NCI-H460 (cell line): ENCODE results near the gene MAGEB3. TPM values are rescaled to one million over a fixed set of nuclear protein-coding genes. Genes with fewer than 3 reads are reported as not detected.

ENCODE experiments used
- DNase-seq: peaks from one replicate; pipeline ENCODE4 v3.0.0-alpha.2; 2016; ENCODE audit warnings: low read depth; ENCODE audit errors: extremely low read depth
- total RNA-seq: library from RNA; depleted of rRNA; stranded (reverse); fragments of >200 nt; shearing (Covaris generic); gene quantifications from 2 replicates; pipeline ENCODE4 v1.2.3, GENCODE V29; 2014; rRNA removed

MAGEB3 gene
- total RNA-seq, 1 experiment from 2014 or later = not detected

DNA sequence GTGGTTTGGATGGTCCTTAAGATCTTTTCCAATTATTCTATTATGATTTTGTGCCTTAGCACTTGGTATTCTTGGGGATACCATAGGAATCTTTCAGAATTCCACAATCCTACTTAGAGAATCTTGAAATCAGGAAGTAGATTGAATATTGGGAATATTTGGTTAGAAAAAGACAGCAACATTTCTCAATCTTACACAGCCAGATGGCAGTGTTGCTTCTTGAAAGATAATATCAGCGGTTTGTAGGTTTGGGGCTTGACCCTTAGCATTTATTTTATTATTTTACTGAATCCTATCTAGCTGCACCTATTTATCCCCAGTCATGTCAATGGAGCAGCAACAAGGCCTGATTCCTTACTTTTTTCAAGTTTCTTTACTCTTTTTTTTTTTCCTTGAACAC is 45.0 kb downstream of the MAGEB3 start:
- peak; percentile 53 for DNase-seq

DNA sequence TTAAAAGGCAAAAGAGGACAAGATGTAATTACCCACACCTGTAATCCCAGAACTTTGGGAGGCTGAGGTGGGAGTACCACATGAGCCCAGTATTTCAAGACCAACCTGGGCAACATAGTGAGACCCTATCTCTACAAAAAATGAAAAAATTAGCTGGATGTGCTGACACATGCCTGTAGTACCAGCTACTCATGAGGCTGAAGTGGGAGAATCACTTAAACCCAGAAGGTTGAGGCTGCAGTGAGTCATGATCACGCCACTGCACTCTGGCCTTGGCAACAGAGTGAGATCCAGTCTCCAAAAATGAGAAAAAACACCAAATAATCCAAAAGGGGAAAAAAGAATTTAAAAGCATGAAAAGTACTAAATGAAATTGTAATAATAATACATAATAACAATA is 47.9 kb downstream of the MAGEB3 start:
- DNase-seq = no peak

DNA sequence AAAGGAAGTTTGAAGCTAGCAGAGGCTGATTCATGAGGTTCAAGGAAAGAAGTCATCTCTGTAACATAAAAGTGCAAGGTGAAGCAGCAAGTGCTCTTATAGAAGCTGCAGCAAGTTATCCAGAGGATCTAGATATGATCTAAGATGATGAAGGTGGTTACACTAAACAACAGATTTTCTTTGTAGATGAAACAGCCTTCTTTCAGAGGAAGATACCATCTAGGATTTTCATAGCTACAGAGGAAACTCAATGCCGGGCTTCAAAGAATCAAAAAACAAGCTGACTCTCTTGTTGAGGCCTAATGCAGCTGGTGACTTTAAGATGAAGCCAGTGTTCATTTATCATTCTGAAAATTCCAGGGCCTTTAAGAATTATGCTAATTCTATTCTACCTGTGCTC is 50.0 kb downstream of the MAGEB3 start:
- DNase-seq = no peak

DNA sequence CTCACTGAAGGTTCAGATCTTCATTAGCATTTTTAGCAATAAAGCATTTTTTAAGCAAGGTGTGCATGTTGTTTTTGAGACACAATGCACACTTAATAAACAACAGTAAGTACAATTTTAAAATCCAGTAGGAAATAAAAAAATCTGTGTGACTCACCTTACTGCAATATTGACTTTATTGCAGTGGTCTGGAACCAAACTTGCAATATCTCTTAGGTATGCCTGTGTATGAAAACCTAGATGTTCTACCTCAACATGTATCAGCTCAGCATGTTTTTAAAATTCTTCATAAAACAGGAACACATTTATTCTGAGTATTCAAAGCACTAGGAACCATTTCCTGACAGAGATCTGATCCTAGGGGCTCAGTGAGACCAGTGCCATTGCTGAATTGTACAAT is 52.1 kb downstream of the MAGEB3 start:
- no peak for DNase-seq

DNA sequence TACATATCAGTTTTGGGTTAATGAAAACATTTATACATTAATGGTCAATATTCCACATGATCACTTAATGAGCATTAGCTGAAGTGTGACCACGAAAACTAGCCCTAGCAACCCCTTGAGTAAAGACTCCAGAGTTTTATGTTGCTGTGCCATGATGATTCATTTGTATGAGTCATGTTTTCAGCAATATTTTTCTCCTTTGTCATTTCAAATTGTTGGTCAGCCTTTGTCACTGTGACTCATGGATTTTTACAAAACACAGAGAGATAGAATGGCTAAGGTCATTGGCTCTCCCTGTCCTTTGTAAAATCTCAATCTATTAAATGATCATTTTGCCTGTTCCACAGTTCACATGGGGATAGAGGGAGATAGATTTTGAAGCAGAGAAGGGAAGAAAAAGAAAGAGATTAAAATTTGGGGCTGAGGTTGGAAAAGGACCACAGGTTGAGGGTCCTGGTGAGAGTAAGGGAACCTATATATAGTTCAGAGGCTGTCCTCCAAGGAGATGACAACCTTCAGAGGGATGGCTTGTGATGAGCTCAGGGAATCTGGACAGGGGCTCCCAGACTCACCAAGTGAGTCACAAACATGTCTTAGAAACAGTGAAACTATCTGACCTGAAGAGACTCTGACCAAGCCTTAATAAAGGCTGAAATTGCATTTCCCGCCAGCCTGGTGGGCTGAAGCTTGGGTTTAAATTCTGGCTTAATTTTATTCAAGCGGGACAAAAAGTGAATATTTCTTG is 53.2 kb downstream of the MAGEB3 start:
- peak; percentile 94 for DNase-seq

Other genes with a start within 250 kb of the MAGEB3 start
- 60.3 and 66.4 TPM in 2 replicates for gene MAGEB2, start 15.1 kb upstream of the MAGEB3 start, total RNA-seq
- gene MAGEB4, start 11.3 kb downstream of the MAGEB3 start, total RNA-seq = not detected in 2 replicates
- gene MAGEB1, start 16.5 kb downstream of the MAGEB3 start, total RNA-seq = not detected in 2 replicates
- gene NR0B1, start 78.7 kb downstream of the MAGEB3 start, total RNA-seq = 76.4 and 90.0 TPM in 2 replicates